ENCODE results near the gene SLC35D2. TPM values are rescaled to one million over a fixed set of nuclear protein-coding genes. Genes with fewer than 3 reads are reported as not detected.

The SLC35D2 gene
- total RNA-seq (2022; extraction: Qiagen RNA extraction; ENCODE audit: low read depth), result 15.5 to 20.1 TPM (median 18.2 TPM) in 5 replicates

GRCh38 chr9:96383165-96383942 is at the start of gene SLC35D2:
Gene SLC35D2 (minus strand): TSS chr9:96383711. CDS start chr9:96383634, 77 bp downstream.

GRCh38 chr9:96418083-96418919 is 34.8 kb upstream of the SLC35D2 start, which contains the start of gene ZNF367:
Gene ZNF367 (minus strand): TSS chr9:96418370. CDS start chr9:96418032, 338 bp downstream.

GRCh38 chr9:96302021-96302420 is 81.5 kb downstream of the SLC35D2 start, which contains the start of gene HSD17B3:
Gene HSD17B3 (minus strand): TSS chr9:96302176. CDS start chr9:96302104, 72 bp downstream.

Other genes starting within 250 kb of the SLC35D2 start
- 0.17 TPM in 1 of 5 replicates, not detected in the others for gene HSD17B3, start 81.5 kb downstream of the SLC35D2 start, total RNA-seq (2022; extraction: Qiagen RNA extraction; ENCODE audit: low read depth)
- gene ZNF367, start 34.7 kb upstream of the SLC35D2 start, total RNA-seq (2022; extraction: Qiagen RNA extraction; ENCODE audit: low read depth), result 3.3 to 7.3 TPM (median 6.4 TPM) in 5 replicates
- gene HABP4, start 66.5 kb upstream of the SLC35D2 start, total RNA-seq (2022; extraction: Qiagen RNA extraction; ENCODE audit: low read depth), result 17.3 to 20.9 TPM (median 18.9 TPM) in 5 replicates
- gene CDC14B, start 236.1 kb upstream of the SLC35D2 start, total RNA-seq (2022; extraction: Qiagen RNA extraction; ENCODE audit: low read depth), result 6.8 to 11.6 TPM (median 11.4 TPM) in 5 replicates

Measured in A549 treated with RU486 at 1 μM for 4 hours (cell line).